ENCODE results near the gene RAVER1. TPM values are rescaled to one million over a fixed set of nuclear protein-coding genes. Genes with fewer than 3 reads are reported as not detected.
A peak's percentile ranks its signal among the peaks of the same experiment; 100 is the strongest.

Gene RAVER1
- total and polyA plus RNA-seq, 9 of the 15 experiments (the other 6 are each of a cell fraction or from before 2014, with no cell fraction given), result 0.06 to 113 (median 7.0) TPM

- TF ChIP-seq ZBTB11 (CRISPR knock-in tag; IDR thresholded peaks at IDR 0.05) (no peak; a peak in 1 of 6 replicates), ATF7 (IDR thresholded peaks at IDR 0.05) (peak; percentile 50; the same call in 1 of the 2 replicates), XRCC5 (IDR thresholded peaks at IDR 0.05; ENCODE audit: low read depth, low read length) (peak; percentile 74; the same call in 1 of the 2 replicates), TCF15 (CRISPR knock-in tag; IDR thresholded peaks at IDR 0.05) (no peak), E2F5 (CRISPR knock-in tag; IDR thresholded peaks at IDR 0.05) (no peak), NONO (IDR thresholded peaks at IDR 0.05; ENCODE audit: low read depth in 2 of 2, low read length in 1 of 2) (no peak), HOMEZ (CRISPR knock-in tag; IDR thresholded peaks at IDR 0.05) (no peak), ZNF253 (CRISPR knock-in tag; conservative IDR thresholded peaks at IDR 0.05) (no peak), ELF4 (CRISPR knock-in tag; IDR thresholded peaks at IDR 0.05) (no peak), ZNF274 (IDR thresholded peaks at IDR 0.05; ENCODE audit: borderline replicate concordance, low read depth, low read length) (no peak)
Measured at GRCh38 chr19:10269333-10270179, 63.8 kb downstream of the RAVER1 start (continued).

Data from K562 (cell line).